ENCODE data around the gene FUZ.

The FUZ gene

GRCh38 chr19:49805822-49806619 lies 7.1 kb downstream of the FUZ start:
- TF ChIP-seq REST (IDR thresholded peaks at IDR 0.05; ENCODE audit: low read depth): no peak
- TF ChIP-seq TEAD4 (IDR thresholded peaks at IDR 0.05): no peak
- TF ChIP-seq EP300 (IDR thresholded peaks at IDR 0.05; ENCODE audit: borderline replicate concordance): no peak
- TF ChIP-seq FOXM1 (IDR thresholded peaks at IDR 0.05; ENCODE audit: borderline replicate concordance, low read depth): no peak
- no peak for TF ChIP-seq CREB1 (IDR thresholded peaks at IDR 0.05; ENCODE audit: low read depth)
- TF ChIP-seq MAX (IDR thresholded peaks at IDR 0.05): no peak
- no peak for TF ChIP-seq CEBPB (IDR thresholded peaks at IDR 0.05)
- no peak for TF ChIP-seq ZBTB7A (IDR thresholded peaks at IDR 0.05; ENCODE audit: low read depth)
- TF ChIP-seq TCF12 (IDR thresholded peaks at IDR 0.05; ENCODE audit: low read depth): no peak
- TF ChIP-seq TAF1 (IDR thresholded peaks at IDR 0.05; ENCODE audit: low read depth): no peak

- no peak for TF ChIP-seq TCF12 (IDR thresholded peaks at IDR 0.05; ENCODE audit: low read depth)
- no peak for TF ChIP-seq REST (IDR thresholded peaks at IDR 0.05; ENCODE audit: low read depth)
- TF ChIP-seq TAF1 (IDR thresholded peaks at IDR 0.05; ENCODE audit: low read depth): no peak
- no peak for TF ChIP-seq MAX (IDR thresholded peaks at IDR 0.05)
- no peak for TF ChIP-seq EP300 (IDR thresholded peaks at IDR 0.05; ENCODE audit: borderline replicate concordance)
- no peak for TF ChIP-seq FOXM1 (IDR thresholded peaks at IDR 0.05; ENCODE audit: borderline replicate concordance, low read depth)
- TF ChIP-seq YY1 (IDR thresholded peaks at IDR 0.05; ENCODE audit: low read depth): no peak
- no peak for TF ChIP-seq EGR1 (IDR thresholded peaks at IDR 0.05)
- TF ChIP-seq CEBPB (IDR thresholded peaks at IDR 0.05): no peak
- no peak for TF ChIP-seq TEAD4 (IDR thresholded peaks at IDR 0.05)
- TF ChIP-seq NFIC (IDR thresholded peaks at IDR 0.05): no peak
- no peak for TF ChIP-seq ZBTB7A (IDR thresholded peaks at IDR 0.05; ENCODE audit: low read depth)
- no peak for TF ChIP-seq USF1 (IDR thresholded peaks at IDR 0.05)
Measured at GRCh38 chr19:49803529-49803856, 9.6 kb downstream of the FUZ start.

GRCh38 chr19:49802836-49803528 lies 10.1 kb downstream of the FUZ start:
- TF ChIP-seq ZBTB7A (IDR thresholded peaks at IDR 0.05; ENCODE audit: low read depth) (no peak), REST (IDR thresholded peaks at IDR 0.05; ENCODE audit: low read depth) (no peak), TCF12 (IDR thresholded peaks at IDR 0.05; ENCODE audit: low read depth) (no peak), TEAD4 (IDR thresholded peaks at IDR 0.05) (no peak)

- no peak for TF ChIP-seq MAX (IDR thresholded peaks at IDR 0.05)
- TF ChIP-seq NFIC (IDR thresholded peaks at IDR 0.05): no peak
- no peak for TF ChIP-seq TAF1 (IDR thresholded peaks at IDR 0.05; ENCODE audit: low read depth)
- TF ChIP-seq EGR1 (IDR thresholded peaks at IDR 0.05): no peak
- no peak for TF ChIP-seq YY1 (IDR thresholded peaks at IDR 0.05; ENCODE audit: low read depth)
- TF ChIP-seq USF1 (IDR thresholded peaks at IDR 0.05): no peak
- no peak for TF ChIP-seq TEAD4 (IDR thresholded peaks at IDR 0.05)
- TF ChIP-seq CEBPB (IDR thresholded peaks at IDR 0.05): no peak
- TF ChIP-seq FOXM1 (IDR thresholded peaks at IDR 0.05; ENCODE audit: borderline replicate concordance, low read depth): no peak
- no peak for TF ChIP-seq EP300 (IDR thresholded peaks at IDR 0.05; ENCODE audit: borderline replicate concordance)
- no peak for TF ChIP-seq CREB1 (IDR thresholded peaks at IDR 0.05; ENCODE audit: low read depth)
- no peak for TF ChIP-seq RAD21 (IDR thresholded peaks at IDR 0.05; ENCODE audit: low read depth)
- TF ChIP-seq ZBTB7A (IDR thresholded peaks at IDR 0.05; ENCODE audit: low read depth): no peak
Measured at GRCh38 chr19:49801966-49802661, 11.0 kb downstream of the FUZ start.
